ENCODE results near the gene NIPA2. TPM values are rescaled to one million over a fixed set of nuclear protein-coding genes. Genes with fewer than 3 reads are reported as not detected.

NIPA2 gene
- total and polyA plus RNA-seq, 3 donors from 2014 or later = 31.4 to 47.1 (median 33.9) TPM

- WGBS, 2 donors = 53 to 70% methylated on average over 2 of the region's 2 CpGs
- Histone ChIP-seq H3K4me3 (no peak overlapping the region), H3K4me1 (peaks cover 4% of the 10 kb centered on the region), H3K27ac (no peak overlapping the region), H3K36me3 (ENCODE audit: low read depth, missing control alignments) (no peaks in the 10 kb centered on the region), H3K27me3 (no peaks in the 10 kb centered on the region), H3K9me3 (no peaks in the 10 kb centered on the region)
- intact Hi-C loops (cut with DNase I; ENCODE audit: low total_unique reads) = no loop called here
- no peak for TF ChIP-seq CTCF (IDR thresholded peaks at IDR 0.05)
- TF ChIP-seq POLR2A (IDR thresholded peaks at IDR 0.05) = no peak
- no peak for DNase-seq
Measured at GRCh38 chr15:22845289-22845900, 6.9 kb downstream of the NIPA2 start.

GRCh38 chr15:22846073-22846472, 7.6 kb downstream of the NIPA2 start:
- Histone ChIP-seq H3K27ac (no peak overlapping the region), H3K4me1 (no peaks in the 10 kb centered on the region), H3K4me3 (no peak overlapping the region), H3K36me3 (ENCODE audit: low read depth, missing control alignments) (no peaks in the 10 kb centered on the region), H3K9me3 (no peaks in the 10 kb centered on the region), H3K27me3 (no peaks in the 10 kb centered on the region)
- intact Hi-C loops (cut with DNase I; ENCODE audit: low total_unique reads) = no loop called here
- no peak for DNase-seq
- WGBS, 2 donors = 88 to 92% methylated on average over 6 of the region's 6 CpGs
- no peak for TF ChIP-seq CTCF (IDR thresholded peaks at IDR 0.05)
- TF ChIP-seq POLR2A (IDR thresholded peaks at IDR 0.05) = no peak

DNA sequence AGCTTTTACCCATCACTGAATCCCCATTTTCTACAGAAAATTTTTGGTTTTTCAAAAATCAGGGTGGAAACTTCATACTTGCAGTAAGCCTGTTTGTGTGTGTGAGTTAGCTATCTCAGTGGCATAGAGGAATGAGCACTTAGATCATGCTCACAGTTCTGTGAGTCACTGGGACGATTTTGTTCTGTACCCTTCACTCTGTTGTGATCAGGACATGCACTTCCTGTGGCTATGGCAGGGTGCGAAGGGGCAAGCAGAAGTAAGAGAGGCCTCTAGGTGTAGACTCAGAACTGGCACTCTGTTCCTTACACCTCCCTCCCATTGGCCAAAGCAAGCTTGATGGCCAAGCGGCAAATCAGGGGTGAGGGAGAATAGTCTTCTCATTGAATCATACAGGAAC, 11.6 kb downstream of the NIPA2 start:
- intact Hi-C loops (cut with DNase I; ENCODE audit: low total_unique reads) = no loop called here
- no peak overlapping the region for H3K27ac ChIP-seq
- H3K36me3 ChIP-seq (ENCODE audit: low read depth, missing control alignments) = no peaks in the 10 kb centered on the region

DNA sequence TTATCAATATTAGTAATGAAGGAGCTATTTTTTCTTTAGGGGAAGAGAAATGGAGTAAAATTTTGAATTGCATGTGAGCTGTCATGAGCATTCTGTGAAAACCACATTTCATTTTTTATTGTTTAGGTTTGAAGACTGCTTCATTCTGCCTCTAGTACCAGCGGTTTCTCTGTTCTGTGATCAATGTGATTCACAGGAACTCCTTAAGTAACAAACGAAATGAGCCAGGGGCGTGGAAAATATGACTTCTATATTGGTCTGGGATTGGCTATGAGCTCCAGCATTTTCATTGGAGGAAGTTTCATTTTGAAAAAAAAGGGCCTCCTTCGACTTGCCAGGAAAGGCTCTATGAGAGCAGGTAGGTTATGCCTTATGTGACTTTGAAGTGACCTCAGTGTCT, 13.0 kb downstream of the NIPA2 start:
- TF ChIP-seq POLR2A (IDR thresholded peaks at IDR 0.05) (no peak), CTCF (IDR thresholded peaks at IDR 0.05) (no peak)
- WGBS, 2 donors = 89 to 90% methylated on average over 4 of the region's 4 CpGs
- DNase-seq = no peak

More for the DNA sequence above, 11.6 kb downstream of the NIPA2 start:
- TF ChIP-seq POLR2A (IDR thresholded peaks at IDR 0.05) = no peak
- TF ChIP-seq CTCF (IDR thresholded peaks at IDR 0.05) = no peak
- Histone ChIP-seq H3K4me3 (no peak overlapping the region), H3K4me1 (no peaks in the 10 kb centered on the region), H3K27me3 (no peaks in the 10 kb centered on the region), H3K9me3 (no peaks in the 10 kb centered on the region)
- no peak for DNase-seq
- 90 to 93% methylated on average over 3 of the region's 3 CpGs for WGBS, 2 donors

GRCh38 chr15:22855791-22856190, 17.3 kb downstream of the NIPA2 start:
- intact Hi-C loops (cut with DNase I; ENCODE audit: low total_unique reads) = no loop called here
- Histone ChIP-seq H3K9me3 (no peaks in the 10 kb centered on the region), H3K27me3 (no peaks in the 10 kb centered on the region), H3K4me1 (no peaks in the 10 kb centered on the region), H3K27ac (no peak overlapping the region), H3K36me3 (ENCODE audit: low read depth, missing control alignments) (no peaks in the 10 kb centered on the region), H3K4me3 (no peak overlapping the region)
- 54 to 60% methylated on average over 4 of the region's 4 CpGs for WGBS, 2 donors
- DNase-seq = no peak
- TF ChIP-seq CTCF (IDR thresholded peaks at IDR 0.05) = no peak
- TF ChIP-seq POLR2A (IDR thresholded peaks at IDR 0.05) = no peak

More for the DNA sequence above, 13.0 kb downstream of the NIPA2 start:
- Histone ChIP-seq H3K4me3 (no peak overlapping the region), H3K9me3 (no peaks in the 10 kb centered on the region), H3K27me3 (no peaks in the 10 kb centered on the region), H3K36me3 (ENCODE audit: low read depth, missing control alignments) (no peaks in the 10 kb centered on the region), H3K4me1 (no peaks in the 10 kb centered on the region), H3K27ac (no peak overlapping the region)
- intact Hi-C loops (cut with DNase I; ENCODE audit: low total_unique reads) = no loop called here
